HG02588 (cell line): ENCODE data around the gene FAM149B1.
"Not testable (repeated sequence)": the region's sequence is repeated elsewhere in the genome, so short reads cannot be mapped to it uniquely, and the experiment has no call there.

ENCODE experiments used
- ATAC-seq: cut with Tn5 transposase; IDR thresholded peaks from one replicate; pipeline ENCODE4 v1.9.1; 2021; ENCODE audit warnings: mild to moderate bottlenecking, moderate library complexity; ENCODE audit not compliant: unreplicated experiment

FAM149B1 gene

GRCh38 chr10:73167783-73168464 lies at the start of gene FAM149B1, which contains the start of gene ECD:
TSS of gene FAM149B1 (plus strand) at chr10:73168119. CDS start at chr10:73168340, 221 bp downstream.
TSS of gene ECD (minus strand) at chr10:73168008. CDS start at chr10:73163937, 4,071 bp downstream.
- ATAC-seq = peak; percentile 86

- ATAC-seq = no peak
These were observed 48.5 kb upstream of the FAM149B1 start for GRCh38 chr10:73119457-73119856.

- ATAC-seq = no peak
These were observed 48.0 kb upstream of the FAM149B1 start for GRCh38 chr10:73119952-73120351.

- no peak for ATAC-seq
These were observed 41.6 kb upstream of the FAM149B1 start for GRCh38 chr10:73126343-73126742.

GRCh38 chr10:73131301-73131700 lies 36.6 kb upstream of the FAM149B1 start:
- no peak for ATAC-seq

GRCh38 chr10:73131913-73132686 lies 35.8 kb upstream of the FAM149B1 start:
- ATAC-seq = no peak

GRCh38 chr10:73134727-73135126 lies 33.2 kb upstream of the FAM149B1 start:
- ATAC-seq = no peak

- no peak for ATAC-seq
These were observed 31.3 kb upstream of the FAM149B1 start for GRCh38 chr10:73136627-73137026.

- ATAC-seq = no peak
These were observed 28.7 kb upstream of the FAM149B1 start for GRCh38 chr10:73139251-73139650.

GRCh38 chr10:73141603-73142002 lies 26.3 kb upstream of the FAM149B1 start:
- ATAC-seq = no peak

GRCh38 chr10:73150633-73151413 lies 17.1 kb upstream of the FAM149B1 start:
- not testable (repeated sequence) for ATAC-seq

- ATAC-seq = no peak
These were observed 15.9 kb upstream of the FAM149B1 start for GRCh38 chr10:73152009-73152408.

GRCh38 chr10:73156054-73156453 lies 11.9 kb upstream of the FAM149B1 start:
- ATAC-seq = no peak

- ATAC-seq = no peak
These were observed 8.8 kb upstream of the FAM149B1 start for GRCh38 chr10:73159038-73159648.

GRCh38 chr10:73161079-73161478 lies 6.8 kb upstream of the FAM149B1 start:
- ATAC-seq = no peak

- no peak for ATAC-seq
These were observed 6.3 kb upstream of the FAM149B1 start for GRCh38 chr10:73161662-73162061.

GRCh38 chr10:73163096-73163495 lies 4.8 kb upstream of the FAM149B1 start:
- no peak for ATAC-seq

GRCh38 chr10:73166972-73167371 lies 947 bp upstream of the FAM149B1 start:
- no peak for ATAC-seq

GRCh38 chr10:73167458-73167782 lies 499 bp upstream of the FAM149B1 start:
- ATAC-seq = no peak

GRCh38 chr10:73168465-73168803 lies 515 bp downstream of the FAM149B1 start:
- peak; percentile 8 for ATAC-seq

GRCh38 chr10:73169320-73169719 lies 1.4 kb downstream of the FAM149B1 start:
- no peak for ATAC-seq
